Measurements from ENCODE around the gene RNF5.

RNF5 gene

DNA sequence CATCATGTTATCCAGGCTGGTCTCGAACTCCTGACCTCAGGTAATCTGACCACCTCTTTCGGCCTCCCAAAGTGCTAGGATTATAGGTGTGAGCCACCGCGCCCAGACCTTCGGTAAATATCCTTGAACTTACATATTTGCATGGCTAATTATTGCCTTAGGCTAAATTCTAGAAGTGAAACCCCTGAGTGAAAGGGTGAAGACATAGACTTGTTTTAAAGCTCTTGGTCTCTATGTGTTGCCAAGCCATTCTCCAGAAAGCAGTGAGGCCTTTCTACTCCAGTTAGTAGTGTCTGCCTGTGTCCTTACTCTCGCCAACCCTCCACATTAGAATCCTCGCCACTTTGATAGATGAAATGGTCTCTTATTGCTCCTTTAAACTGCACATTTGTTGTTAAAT is 48.2 kb downstream of the RNF5 start:
- H3K27ac ChIP-seq, result no peak overlapping the region
- DNase-seq (ENCODE audit: low read depth, low spot score), result no peak

Measured in epithelial cell of prostate (primary cell).